HG03108 (cell line): ENCODE results near the gene MTREX.

Experiments
- ATAC-seq: cut with Tn5 transposase; IDR thresholded peaks from one replicate; pipeline ENCODE4 v1.9.1; 2021; ENCODE audit warnings: moderate library complexity; ENCODE audit not compliant: unreplicated experiment

Gene MTREX

GRCh38 chr5:55467862-55468551, 160.2 kb downstream of the MTREX start:
- ATAC-seq: no peak

DNA sequence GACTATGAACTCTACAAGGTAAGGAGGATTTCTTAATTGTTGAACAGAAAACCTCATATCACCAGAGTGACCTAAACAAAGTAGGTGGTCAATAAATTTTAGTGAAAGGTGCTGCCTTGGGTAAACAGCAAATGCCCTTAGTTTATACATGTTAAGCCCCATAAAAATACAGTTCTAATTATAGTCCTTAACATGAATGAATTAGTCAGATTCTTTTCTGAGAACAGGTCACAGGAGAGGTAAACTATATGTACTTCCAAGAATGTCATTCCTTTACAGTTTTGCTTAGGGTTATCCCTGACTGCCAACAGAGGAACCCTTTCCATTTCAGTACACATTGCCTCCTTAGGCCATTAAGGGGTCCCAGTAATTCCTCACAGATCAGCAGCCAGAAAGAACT, 162.1 kb downstream of the MTREX start:
- ATAC-seq: no peak

DNA sequence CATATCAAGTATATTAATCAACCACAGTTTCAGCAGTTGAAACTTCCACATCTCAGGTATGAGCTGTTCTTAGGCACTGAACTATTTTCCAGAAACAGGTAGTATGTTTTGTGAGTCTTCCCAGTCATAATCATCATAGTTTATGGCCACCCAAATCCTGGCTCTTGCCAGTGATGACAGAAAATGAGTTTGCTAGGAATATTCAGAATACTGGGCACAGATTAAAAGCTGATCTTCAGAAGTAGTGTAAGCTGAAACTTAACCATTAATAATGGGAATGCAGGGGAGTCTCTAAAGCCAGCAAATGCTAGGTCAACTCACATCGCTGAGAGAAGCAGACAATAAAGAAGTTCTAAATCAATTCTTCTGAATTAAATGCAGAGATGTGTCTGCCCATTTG, 162.5 kb downstream of the MTREX start:
- ATAC-seq: no peak

DNA sequence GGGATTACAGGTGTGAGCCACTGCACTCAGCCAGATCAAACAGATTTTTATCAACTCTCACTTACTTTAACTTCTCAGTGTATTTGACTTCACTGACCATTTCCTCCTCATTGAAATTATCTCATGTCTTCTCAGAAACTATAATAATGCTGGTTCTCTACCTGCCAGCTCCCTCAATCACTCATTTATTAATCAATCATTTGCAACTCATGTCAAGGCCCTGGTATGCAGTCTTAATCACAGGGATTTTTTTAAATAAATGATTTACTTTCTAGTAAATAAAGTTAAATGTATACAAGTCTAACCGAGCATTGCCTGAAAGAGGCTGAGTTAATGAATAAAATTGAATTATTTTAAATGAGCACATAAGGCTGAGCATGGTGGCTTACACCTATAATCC, 163.7 kb downstream of the MTREX start:
- ATAC-seq: peak; percentile 58

GRCh38 chr5:55472642-55473041, 164.9 kb downstream of the MTREX start:
- no peak for ATAC-seq
